Activated naive CD8-positive, alpha-beta T cell treated with anti-CD3 and anti-CD28 coated beads, Interleukin-2, amount 50 U/mL, for 24 hours (primary cell): ENCODE data around the gene IGF2BP3.

Experiments used
- ATAC-seq: fragments of 150-1000 bp; cut with Tn5 transposase; one replicate; pipeline ENCODE4 v1.10.0; 2021
- DNase-seq: peaks from one replicate; pipeline ENCODE4 v3.0.0; 2021
- H3K27ac Mint-ChIP-seq: one replicate; pipeline ENCODE4 v1.8.0; 2021; ENCODE audit warnings: mild to moderate bottlenecking, mixed read lengths
- H3K27me3 Mint-ChIP-seq: one replicate; pipeline ENCODE4 v1.8.0; 2021; ENCODE audit warnings: mixed read lengths
- H3K36me3 Mint-ChIP-seq: one replicate; pipeline ENCODE4 v1.8.0; 2021; ENCODE audit warnings: low read depth, mixed read lengths
- H3K4me1 Mint-ChIP-seq: one replicate; pipeline ENCODE4 v1.8.0; 2021; ENCODE audit warnings: mixed read lengths
- H3K4me3 Mint-ChIP-seq: one replicate; pipeline ENCODE4 v1.8.0; 2021; ENCODE audit warnings: mild to moderate bottlenecking, moderate library complexity, mixed read lengths
- H3K9me3 Mint-ChIP-seq: one replicate; pipeline ENCODE4 v1.8.0; 2021; ENCODE audit warnings: mixed read lengths

IGF2BP3 gene

GRCh38 chr7:23475576-23475839 lies 5.2 kb upstream of the IGF2BP3 start:
- Mint-ChIP-seq H3K36me3 (peaks cover 3% of the 10 kb centered on the region), H3K4me1 (peaks cover 19% of the 10 kb centered on the region), H3K9me3 (no peaks in the 10 kb centered on the region), H3K4me3 (no peak overlapping the region), H3K27ac (no peak overlapping the region), H3K27me3 (peaks cover 66% of the 10 kb centered on the region)
- ATAC-seq: no peak
- DNase-seq: no peak

GRCh38 chr7:23474829-23475575 lies 4.7 kb upstream of the IGF2BP3 start:
- Mint-ChIP-seq H3K27me3 (peaks cover 68% of the 10 kb centered on the region), H3K9me3 (no peaks in the 10 kb centered on the region)
- ATAC-seq: no peak

GRCh38 chr7:23474094-23474828 lies 4.0 kb upstream of the IGF2BP3 start:
- Mint-ChIP-seq H3K27ac (peak overlapping the region; percentile 77), H3K27me3 (peaks cover 70% of the 10 kb centered on the region)
- DNase-seq: peak; percentile 83

More at GRCh38 chr7:23474829-23475575, 4.7 kb upstream of the IGF2BP3 start:
- Mint-ChIP-seq H3K36me3 (peaks cover 3% of the 10 kb centered on the region), H3K4me1 (peaks cover 24% of the 10 kb centered on the region), H3K27ac (peak overlapping the region; percentile 77), H3K4me3 (peak overlapping the region; percentile 68)
- DNase-seq: no peak

GRCh38 chr7:23473844-23474093 lies 3.5 kb upstream of the IGF2BP3 start:
- peaks cover 29% of the 10 kb centered on the region for H3K4me1 Mint-ChIP-seq
- peaks cover 68% of the 10 kb centered on the region for H3K27me3 Mint-ChIP-seq
- ATAC-seq (peak; percentile 5), DNase-seq (no peak)
- peaks cover 3% of the 10 kb centered on the region for H3K36me3 Mint-ChIP-seq
- no peak overlapping the region for H3K4me3 Mint-ChIP-seq
- no peaks in the 10 kb centered on the region for H3K9me3 Mint-ChIP-seq
- no peak overlapping the region for H3K27ac Mint-ChIP-seq

More at GRCh38 chr7:23474094-23474828, 4.0 kb upstream of the IGF2BP3 start:
- peak; percentile 76 for ATAC-seq
- Mint-ChIP-seq H3K4me1 (peaks cover 28% of the 10 kb centered on the region), H3K4me3 (peak overlapping the region; percentile 68), H3K36me3 (peaks cover 3% of the 10 kb centered on the region), H3K9me3 (no peaks in the 10 kb centered on the region)

- Mint-ChIP-seq H3K27ac (no peak overlapping the region), H3K27me3 (peaks cover 67% of the 10 kb centered on the region), H3K4me3 (peak overlapping the region; percentile 54), H3K9me3 (no peaks in the 10 kb centered on the region), H3K36me3 (peaks cover 3% of the 10 kb centered on the region), H3K4me1 (peaks cover 33% of the 10 kb centered on the region)
- ATAC-seq (no peak), DNase-seq (no peak)
These were observed 2.9 kb upstream of the IGF2BP3 start for GRCh38 chr7:23472956-23473843.

GRCh38 chr7:23472556-23472955 lies 2.3 kb upstream of the IGF2BP3 start:
- Mint-ChIP-seq H3K4me3 (no peak overlapping the region), H3K27ac (no peak overlapping the region), H3K4me1 (peaks cover 39% of the 10 kb centered on the region), H3K36me3 (peaks cover 3% of the 10 kb centered on the region), H3K27me3 (peaks cover 72% of the 10 kb centered on the region), H3K9me3 (no peaks in the 10 kb centered on the region)
- ATAC-seq (no peak), DNase-seq (no peak)

GRCh38 chr7:23472046-23472445 lies 1.8 kb upstream of the IGF2BP3 start:
- Mint-ChIP-seq H3K9me3 (no peaks in the 10 kb centered on the region), H3K27ac (no peak overlapping the region), H3K4me1 (peaks cover 41% of the 10 kb centered on the region), H3K36me3 (peaks cover 3% of the 10 kb centered on the region), H3K4me3 (no peak overlapping the region), H3K27me3 (peaks cover 73% of the 10 kb centered on the region)
- DNase-seq (no peak), ATAC-seq (no peak)

GRCh38 chr7:23471106-23471859 lies 992 bp upstream of the IGF2BP3 start:
- Mint-ChIP-seq H3K27me3 (peaks cover 72% of the 10 kb centered on the region), H3K36me3 (peaks cover 3% of the 10 kb centered on the region), H3K27ac (peak overlapping the region; percentile 43), H3K4me1 (peaks cover 41% of the 10 kb centered on the region), H3K4me3 (peak overlapping the region; percentile 82), H3K9me3 (no peaks in the 10 kb centered on the region)
- ATAC-seq (no peak), DNase-seq (peak; percentile 42)

GRCh38 chr7:23469961-23470250 lies 385 bp downstream of the IGF2BP3 start:
- DNase-seq (no peak), ATAC-seq (no peak)
- peak overlapping the region; percentile 82 for H3K4me3 Mint-ChIP-seq
- H3K27ac Mint-ChIP-seq: peak overlapping the region; percentile 74
- H3K9me3 Mint-ChIP-seq: no peaks in the 10 kb centered on the region
- peaks cover 75% of the 10 kb centered on the region for H3K27me3 Mint-ChIP-seq
- peaks cover 2% of the 10 kb centered on the region for H3K36me3 Mint-ChIP-seq
- peaks cover 40% of the 10 kb centered on the region for H3K4me1 Mint-ChIP-seq

GRCh38 chr7:23469150-23469960 lies 936 bp downstream of the IGF2BP3 start:
- Mint-ChIP-seq H3K4me3 (peak overlapping the region; percentile 82), H3K27me3 (peaks cover 74% of the 10 kb centered on the region), H3K36me3 (no peaks in the 10 kb centered on the region), H3K4me1 (peaks cover 35% of the 10 kb centered on the region), H3K9me3 (no peaks in the 10 kb centered on the region), H3K27ac (no peak overlapping the region)
- DNase-seq (peak; percentile 44), ATAC-seq (peak; percentile 10)

GRCh38 chr7:23468526-23469149 lies 1.7 kb downstream of the IGF2BP3 start:
- peak; percentile 28 for DNase-seq
- no peak for ATAC-seq
- Mint-ChIP-seq H3K27me3 (peaks cover 79% of the 10 kb centered on the region), H3K36me3 (no peaks in the 10 kb centered on the region), H3K9me3 (no peaks in the 10 kb centered on the region), H3K27ac (peak overlapping the region; percentile 54), H3K4me1 (peaks cover 33% of the 10 kb centered on the region), H3K4me3 (peak overlapping the region; percentile 75)

GRCh38 chr7:23467806-23468525 lies 2.3 kb downstream of the IGF2BP3 start:
- peak overlapping the region; percentile 75 for H3K4me3 Mint-ChIP-seq
- ATAC-seq (peak; percentile 33), DNase-seq (peak; percentile 7)
- H3K27ac Mint-ChIP-seq: peak overlapping the region; percentile 54
- no peaks in the 10 kb centered on the region for H3K9me3 Mint-ChIP-seq
- peaks cover 32% of the 10 kb centered on the region for H3K4me1 Mint-ChIP-seq
- H3K36me3 Mint-ChIP-seq: no peaks in the 10 kb centered on the region
- H3K27me3 Mint-ChIP-seq: peaks cover 79% of the 10 kb centered on the region

- Mint-ChIP-seq H3K4me3 (peak overlapping the region; percentile 75), H3K27ac (no peak overlapping the region), H3K36me3 (no peaks in the 10 kb centered on the region), H3K4me1 (peaks cover 32% of the 10 kb centered on the region), H3K9me3 (no peaks in the 10 kb centered on the region), H3K27me3 (peaks cover 79% of the 10 kb centered on the region)
- no peak for ATAC-seq
- DNase-seq: no peak
These were observed 2.9 kb downstream of the IGF2BP3 start for GRCh38 chr7:23467291-23467805.
